Testis (tissue), 2 donors: Measurements from ENCODE around the gene DPH7.

Source experiments
- POLR2A ChIP-seq: fragments of 450-650 bp; IDR thresholded peaks from one replicate; pipeline ENCODE4 v1.6.1; 2017; ENCODE audit warnings: antibody characterized with exemption, mild to moderate bottlenecking, moderate library complexity
- TF ChIP-seq, protein P1 (sequence below), 3 experiments: fragments of 450-650 bp in 2 of 3; fragments of 200-600 bp in 1 of 3; sonication (generic) in 1 of 3; IDR thresholded peaks; one replicate each; pipeline ENCODE4 v1.5.1; 2016 to 2019; ENCODE audit warnings: antibody characterized with exemption in 3 of 3, mild to moderate bottlenecking in 2 of 3, moderate library complexity in 1 of 3

DNA sequence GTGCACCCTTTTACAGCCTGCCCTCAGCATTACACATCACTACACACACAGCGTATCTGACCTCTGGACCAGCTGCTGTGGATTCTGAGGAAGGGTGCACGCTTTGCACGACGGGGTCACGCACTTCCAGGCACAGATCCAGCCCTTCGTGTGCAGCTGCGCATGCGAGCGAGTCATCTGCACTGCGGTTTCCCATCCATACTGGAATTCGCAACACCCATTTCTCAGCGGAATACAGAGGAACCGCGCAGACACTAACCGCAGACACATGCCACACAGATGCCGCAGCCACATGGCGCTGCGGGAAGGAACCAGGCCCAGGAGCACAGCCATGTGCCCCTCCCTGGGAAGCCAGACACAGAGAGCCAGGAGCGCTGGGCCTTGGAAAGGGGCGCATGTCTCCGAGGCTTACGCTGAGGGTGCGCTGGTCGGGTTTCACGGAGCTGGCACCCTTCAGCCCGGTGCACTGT, 72.0 kb downstream of the DPH7 start:
- TF ChIP-seq, protein P1, sequence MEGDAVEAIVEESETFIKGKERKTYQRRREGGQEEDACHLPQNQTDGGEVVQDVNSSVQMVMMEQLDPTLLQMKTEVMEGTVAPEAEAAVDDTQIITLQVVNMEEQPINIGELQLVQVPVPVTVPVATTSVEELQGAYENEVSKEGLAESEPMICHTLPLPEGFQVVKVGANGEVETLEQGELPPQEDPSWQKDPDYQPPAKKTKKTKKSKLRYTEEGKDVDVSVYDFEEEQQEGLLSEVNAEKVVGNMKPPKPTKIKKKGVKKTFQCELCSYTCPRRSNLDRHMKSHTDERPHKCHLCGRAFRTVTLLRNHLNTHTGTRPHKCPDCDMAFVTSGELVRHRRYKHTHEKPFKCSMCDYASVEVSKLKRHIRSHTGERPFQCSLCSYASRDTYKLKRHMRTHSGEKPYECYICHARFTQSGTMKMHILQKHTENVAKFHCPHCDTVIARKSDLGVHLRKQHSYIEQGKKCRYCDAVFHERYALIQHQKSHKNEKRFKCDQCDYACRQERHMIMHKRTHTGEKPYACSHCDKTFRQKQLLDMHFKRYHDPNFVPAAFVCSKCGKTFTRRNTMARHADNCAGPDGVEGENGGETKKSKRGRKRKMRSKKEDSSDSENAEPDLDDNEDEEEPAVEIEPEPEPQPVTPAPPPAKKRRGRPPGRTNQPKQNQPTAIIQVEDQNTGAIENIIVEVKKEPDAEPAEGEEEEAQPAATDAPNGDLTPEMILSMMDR (IDR thresholded peaks at IDR 0.05) = no peak
- TF ChIP-seq POLR2A = no peak
